KMS-11 (cell line): ENCODE data around the gene CES4A.
A peak's percentile ranks its signal among the peaks of the same experiment; 100 is the strongest.
"Not testable (repeated sequence)": the region's sequence is repeated elsewhere in the genome, so short reads cannot be mapped to it uniquely, and the experiment has no call there.

Experiments used
- H2AFZ ChIP-seq: fragments of 200-600 bp; sonication (generic); 2 replicates; pipeline ENCODE4 v1.6.1; 2016; ENCODE audit warnings: antibody characterized with exemption, mixed run types, low read depth
- H3K27ac ChIP-seq: fragments of 200-600 bp; sonication (generic); 2 replicates; pipeline ENCODE4 v1.6.1; 2016; ENCODE audit warnings: mild to moderate bottlenecking, mixed run types
- H3K27me3 ChIP-seq: fragments of 200-600 bp; sonication (generic); 2 replicates; pipeline ENCODE4 v1.6.1; 2017; ENCODE audit warnings: mild to moderate bottlenecking, low read depth, mixed run types, moderate library complexity; ENCODE audit not compliant: insufficient read depth
- H3K36me3 ChIP-seq: fragments of 200-600 bp; sonication (generic); 2 replicates; pipeline ENCODE4 v1.6.1; 2017; ENCODE audit warnings: mild to moderate bottlenecking, mixed run types; ENCODE audit not compliant: insufficient read depth
- H3K4me1 ChIP-seq: fragments of 200-600 bp; sonication (generic); 2 replicates; pipeline ENCODE4 v1.6.1; 2016; ENCODE audit warnings: mild to moderate bottlenecking, low read depth, mixed run types; ENCODE audit not compliant: poor library complexity, severe bottlenecking
- H3K4me2 ChIP-seq: fragments of 200-600 bp; sonication (generic); 2 replicates; pipeline ENCODE4 v1.7.0; 2016; ENCODE audit warnings: mild to moderate bottlenecking, mixed run types
- H3K4me3 ChIP-seq: fragments of 200-600 bp; sonication (generic); IDR thresholded peaks from 2 replicates; pipeline ENCODE4 v1.6.1; 2017; ENCODE audit warnings: low read depth, low read length, mixed read lengths; ENCODE audit not compliant: insufficient read depth
- H3K79me2 ChIP-seq: fragments of 200-600 bp; sonication (generic); 2 replicates; pipeline ENCODE4 v1.6.1; 2016; ENCODE audit warnings: low read depth, mixed run types; ENCODE audit not compliant: insufficient read depth
- H3K9ac ChIP-seq: fragments of 200-600 bp; sonication (generic); 2 replicates; pipeline ENCODE4 v1.6.1; 2016; ENCODE audit warnings: mild to moderate bottlenecking, mixed run types
- H4K20me1 ChIP-seq: fragments of 200-600 bp; sonication (generic); 2 replicates; pipeline ENCODE4 v1.6.1; 2016; ENCODE audit warnings: mild to moderate bottlenecking, mixed run types; ENCODE audit not compliant: insufficient read depth
- TF ChIP-seq, protein P1 (sequence below): fragments of 200-600 bp; sonication (generic); conservative IDR thresholded peaks from 2 replicates; pipeline ENCODE4 v1.6.1; 2017; ENCODE audit warnings: low read depth, mild to moderate bottlenecking, antibody characterized with exemption, low read length, moderate library complexity, mixed read lengths

CES4A gene

DNA sequence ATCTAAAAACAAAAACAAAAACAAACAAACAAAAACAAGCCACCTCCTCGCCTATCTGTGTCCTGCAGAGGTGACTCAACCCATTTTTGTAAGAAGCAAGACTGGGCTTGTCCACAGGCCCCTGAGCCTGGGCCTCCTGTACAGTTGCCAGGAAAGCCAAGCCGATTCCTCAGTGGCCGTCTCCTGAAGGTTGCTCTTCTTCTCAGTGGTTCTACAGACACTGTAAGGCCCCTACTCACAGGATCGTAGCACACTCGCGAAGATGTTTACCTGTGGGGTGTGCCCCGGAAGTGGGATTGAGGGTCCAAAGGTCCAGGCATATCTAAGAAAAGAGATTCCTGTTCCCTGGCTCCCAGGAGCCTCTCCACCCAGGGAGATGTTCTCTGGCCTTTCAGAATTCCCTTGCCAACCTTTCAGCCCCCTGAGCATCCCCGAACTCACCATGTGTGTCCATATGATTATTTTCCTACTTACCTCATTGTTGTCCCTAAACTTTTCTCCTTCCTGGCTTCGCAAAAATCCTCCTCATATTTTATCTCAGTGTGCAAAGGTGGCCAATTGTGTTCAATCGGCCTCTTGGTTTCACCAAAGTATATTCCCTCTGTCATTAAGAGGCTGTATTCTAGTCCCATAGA is 34.8 kb upstream of the CES4A start:
- Histone ChIP-seq H3K79me2 (no peaks in the 10 kb centered on the region), H3K9ac (no peak overlapping the region), H3K27me3 (no peaks in the 10 kb centered on the region), H3K4me1 (no peaks in the 10 kb centered on the region), H4K20me1 (no peaks in the 10 kb centered on the region), H3K4me3 (no peak overlapping the region), H2AFZ (no peak overlapping the region), H3K27ac (no peak overlapping the region), H3K4me2 (no peak overlapping the region), H3K36me3 (no peaks in the 10 kb centered on the region)
- TF ChIP-seq, protein P1, sequence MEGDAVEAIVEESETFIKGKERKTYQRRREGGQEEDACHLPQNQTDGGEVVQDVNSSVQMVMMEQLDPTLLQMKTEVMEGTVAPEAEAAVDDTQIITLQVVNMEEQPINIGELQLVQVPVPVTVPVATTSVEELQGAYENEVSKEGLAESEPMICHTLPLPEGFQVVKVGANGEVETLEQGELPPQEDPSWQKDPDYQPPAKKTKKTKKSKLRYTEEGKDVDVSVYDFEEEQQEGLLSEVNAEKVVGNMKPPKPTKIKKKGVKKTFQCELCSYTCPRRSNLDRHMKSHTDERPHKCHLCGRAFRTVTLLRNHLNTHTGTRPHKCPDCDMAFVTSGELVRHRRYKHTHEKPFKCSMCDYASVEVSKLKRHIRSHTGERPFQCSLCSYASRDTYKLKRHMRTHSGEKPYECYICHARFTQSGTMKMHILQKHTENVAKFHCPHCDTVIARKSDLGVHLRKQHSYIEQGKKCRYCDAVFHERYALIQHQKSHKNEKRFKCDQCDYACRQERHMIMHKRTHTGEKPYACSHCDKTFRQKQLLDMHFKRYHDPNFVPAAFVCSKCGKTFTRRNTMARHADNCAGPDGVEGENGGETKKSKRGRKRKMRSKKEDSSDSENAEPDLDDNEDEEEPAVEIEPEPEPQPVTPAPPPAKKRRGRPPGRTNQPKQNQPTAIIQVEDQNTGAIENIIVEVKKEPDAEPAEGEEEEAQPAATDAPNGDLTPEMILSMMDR: no peak

DNA sequence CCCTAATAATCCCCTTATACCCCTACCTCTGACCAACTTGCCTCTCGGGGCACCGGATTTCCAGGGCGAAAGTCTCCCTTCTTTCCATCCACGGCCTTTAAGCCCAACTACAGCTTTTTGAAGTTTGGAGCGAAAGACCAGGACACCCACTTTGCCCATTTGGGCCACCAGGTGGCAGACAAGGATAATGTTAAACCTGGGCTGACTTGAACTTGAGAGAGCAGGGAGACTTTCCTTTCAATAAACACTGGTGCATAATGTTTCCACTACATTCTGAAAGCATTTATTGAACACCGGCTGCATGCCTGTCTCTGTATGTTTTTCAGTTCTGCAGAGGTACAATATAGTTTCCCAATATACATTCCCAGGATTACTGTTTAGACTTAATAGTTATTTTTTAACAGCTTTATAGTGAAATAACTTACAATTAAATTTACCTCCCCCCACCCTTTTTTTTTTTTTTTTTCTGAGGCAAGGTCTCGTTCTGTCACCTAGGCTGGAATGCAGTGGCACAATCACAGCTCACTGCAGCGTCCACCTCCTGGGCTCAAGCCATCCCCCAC is 34.2 kb upstream of the CES4A start:
- no peaks in the 10 kb centered on the region for H3K36me3 ChIP-seq
- H3K4me2 ChIP-seq: no peak overlapping the region
- H2AFZ ChIP-seq: no peak overlapping the region
- H3K79me2 ChIP-seq: no peaks in the 10 kb centered on the region
- no peaks in the 10 kb centered on the region for H3K27me3 ChIP-seq
- no peaks in the 10 kb centered on the region for H4K20me1 ChIP-seq
- TF ChIP-seq, protein P1: peak; percentile 84
- no peak overlapping the region for H3K4me3 ChIP-seq
- no peak overlapping the region for H3K27ac ChIP-seq
- H3K9ac ChIP-seq: no peak overlapping the region
- H3K4me1 ChIP-seq: no peaks in the 10 kb centered on the region

DNA sequence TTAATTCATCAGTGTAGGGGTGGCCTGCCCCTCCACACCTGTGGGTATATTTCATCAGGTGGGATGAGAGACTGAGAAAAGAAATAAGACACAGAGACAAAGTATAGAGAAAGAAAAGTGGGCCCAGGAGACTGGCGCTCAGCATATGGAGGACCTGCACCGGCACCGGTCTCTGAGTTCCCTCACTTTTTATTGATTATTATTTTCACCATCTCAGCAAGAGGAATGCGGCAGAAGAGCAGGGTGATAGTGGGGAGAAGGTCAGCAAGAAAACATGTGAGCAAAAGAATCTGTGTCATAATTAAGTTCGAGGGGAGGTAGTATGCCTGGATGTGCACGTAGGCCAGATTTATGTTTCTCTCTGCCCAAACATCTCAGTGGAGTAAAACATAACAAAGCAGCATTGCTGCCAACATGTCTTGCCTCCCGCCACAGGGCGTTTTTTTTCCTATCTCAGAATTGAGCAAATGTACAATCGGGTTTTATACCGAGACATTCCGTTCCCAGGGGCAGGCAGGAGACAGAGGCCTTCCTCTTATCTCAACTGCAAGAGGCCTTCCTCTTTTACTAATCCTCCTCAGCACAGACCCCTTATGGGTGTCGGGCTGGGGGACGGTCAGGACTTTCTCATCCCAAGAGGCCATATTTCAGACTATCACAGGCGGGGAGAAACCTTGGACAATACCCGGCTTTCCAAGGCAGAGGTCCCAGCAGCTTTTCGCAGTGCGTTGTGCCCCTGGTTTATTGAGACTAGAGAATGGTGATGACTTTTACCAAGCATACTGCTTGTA is 32.8 kb upstream of the CES4A start:
- not testable (repeated sequence) for H3K4me3 ChIP-seq, H3K36me3 ChIP-seq, H3K4me2 ChIP-seq, H4K20me1 ChIP-seq, H3K27me3 ChIP-seq, H3K4me1 ChIP-seq, H3K79me2 ChIP-seq, H3K27ac ChIP-seq, H2AFZ ChIP-seq, H3K9ac ChIP-seq

DNA sequence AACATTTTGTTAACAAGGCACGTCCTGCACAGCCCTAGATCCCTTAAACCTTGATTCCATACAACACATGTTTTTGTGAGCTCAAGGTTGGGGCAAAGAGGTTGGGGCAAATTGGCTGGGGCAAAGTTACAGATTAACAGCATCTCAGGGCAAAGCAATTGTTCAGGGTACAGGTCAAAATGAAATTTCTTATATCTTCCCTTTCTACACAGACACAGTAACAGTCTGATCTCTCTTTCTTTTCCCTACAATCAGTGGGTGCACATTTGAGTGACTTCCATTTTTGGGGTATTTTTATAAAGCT is 32.3 kb upstream of the CES4A start:
- H3K27me3 ChIP-seq, H2AFZ ChIP-seq, H3K79me2 ChIP-seq, H3K27ac ChIP-seq, H4K20me1 ChIP-seq, H3K9ac ChIP-seq, H3K4me1 ChIP-seq, H3K4me2 ChIP-seq, H3K36me3 ChIP-seq, H3K4me3 ChIP-seq: not testable (repeated sequence)

DNA sequence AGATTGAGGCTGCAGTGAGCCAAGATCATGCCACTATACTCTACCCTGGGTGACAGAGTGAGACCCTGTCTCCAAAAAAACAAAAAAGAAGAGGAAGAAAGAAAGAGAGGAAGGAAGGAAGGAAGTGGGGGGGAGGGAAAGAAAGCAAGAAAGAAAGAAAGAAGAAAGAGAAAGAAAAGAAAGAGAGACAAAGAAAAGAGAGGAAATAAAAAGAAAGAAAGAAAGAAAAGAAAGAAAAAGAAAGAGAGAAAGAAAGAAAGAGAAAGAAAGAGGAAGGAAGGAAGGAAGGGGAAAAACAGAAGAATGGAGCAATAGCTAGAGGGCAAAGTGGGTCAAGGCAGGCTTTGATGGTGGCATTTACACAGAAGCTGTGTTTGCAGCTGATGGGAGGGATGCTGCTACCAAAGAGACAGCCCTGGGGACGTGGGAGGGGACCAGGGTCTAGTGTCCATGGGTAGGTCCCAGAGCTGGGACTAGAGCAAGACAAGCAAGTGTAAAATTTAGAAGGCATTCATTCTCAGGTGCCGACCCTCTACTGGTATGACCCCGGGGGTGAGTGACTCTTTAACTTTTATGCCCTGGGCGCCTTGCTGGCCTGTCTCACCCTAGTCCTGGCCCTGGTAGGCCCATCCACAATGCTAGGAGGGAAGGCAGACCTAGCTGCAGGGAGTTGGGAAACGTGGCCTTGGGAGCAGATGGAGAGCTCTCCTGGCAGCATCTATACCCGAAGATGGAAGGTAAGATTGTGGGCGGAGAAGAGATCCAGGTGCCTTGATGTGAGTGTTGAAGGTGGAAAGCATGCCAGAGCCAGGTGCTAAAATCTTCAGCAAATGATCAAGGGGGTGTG is 29.3 kb upstream of the CES4A start:
- no peak overlapping the region for H3K4me3 ChIP-seq
- H3K36me3 ChIP-seq: no peaks in the 10 kb centered on the region
- H3K4me1 ChIP-seq: peaks cover 3% of the 10 kb centered on the region
- H3K9ac ChIP-seq: no peak overlapping the region
- no peaks in the 10 kb centered on the region for H3K79me2 ChIP-seq
- no peak overlapping the region for H3K27ac ChIP-seq
- TF ChIP-seq, protein P1: no peak
- H2AFZ ChIP-seq: no peak overlapping the region
- no peaks in the 10 kb centered on the region for H3K27me3 ChIP-seq
- H3K4me2 ChIP-seq: no peak overlapping the region
- no peaks in the 10 kb centered on the region for H4K20me1 ChIP-seq
